Subcutaneous abdominal adipose tissue (tissue), 5 donors: Measurements from ENCODE around the gene PAX9.

Experiments used
- H3K27ac ChIP-seq: one replicate; pipeline ENCODE4 v1.7.0; 2013; ENCODE audit warnings: low read depth, mild to moderate bottlenecking, inconsistent platforms, low read length, moderate library complexity
- H3K27me3 ChIP-seq, 5 donors: one replicate each; pipeline ENCODE4 v1.7.0; 2013; ENCODE audit warnings: low read length in 5 of 5, inconsistent platforms in 1 of 5; ENCODE audit not compliant: control insufficient read depth in 5 of 5, insufficient read depth in 4 of 5
- H3K36me3 ChIP-seq, 5 donors: one replicate each; pipeline ENCODE4 v1.7.0; 2013; ENCODE audit warnings: low read length in 5 of 5; ENCODE audit not compliant: control insufficient read depth in 5 of 5, insufficient read depth in 5 of 5
- H3K4me1 ChIP-seq, 5 donors: one replicate each; pipeline ENCODE4 v1.7.0; 2013; ENCODE audit warnings: low read length in 5 of 5, mild to moderate bottlenecking in 3 of 5, moderate library complexity in 1 of 5; ENCODE audit not compliant: control insufficient read depth in 5 of 5, insufficient read depth in 5 of 5
- H3K4me3 ChIP-seq, 5 donors: one replicate each; pipeline ENCODE4 v1.7.0; 2013; ENCODE audit warnings: low read length in 5 of 5, low read depth in 1 of 5
- H3K9ac ChIP-seq, 5 donors: one replicate each; pipeline ENCODE4 v1.7.0; 2013; ENCODE audit warnings: low read length in 5 of 5, mild to moderate bottlenecking in 4 of 5, moderate library complexity in 3 of 5
- H3K9me3 ChIP-seq, 5 donors: one replicate each; pipeline ENCODE4 v1.7.0; 2013; ENCODE audit warnings: low read length in 5 of 5; ENCODE audit not compliant: control insufficient read depth in 5 of 5
- donor health status: healthy.
- donor health status: healthy.
- donor health status: healthy.
- donor health status: healthy.
- donor health status: healthy.

Gene PAX9

GRCh38 chr14:36646664-36647416, 14.8 kb upstream of the PAX9 start:
- H3K9me3 ChIP-seq, result no peaks in the 10 kb centered on the region
- no peak overlapping the region for H3K9ac ChIP-seq
- peak overlapping the region in 4 of 5 donors; percentile 46 to 67 (median 57) for H3K4me3 ChIP-seq
- no peaks in the 10 kb centered on the region for H3K36me3 ChIP-seq
- H3K27ac ChIP-seq, result no peak overlapping the region
- H3K4me1 ChIP-seq, result peaks cover 3 to 20% (median 18%) of the 10 kb centered on the region in 5 donors
- peaks cover 29 to 57% (median 50%) of the 10 kb centered on the region in 5 donors for H3K27me3 ChIP-seq

- peaks cover 3 to 20% (median 18%) of the 10 kb centered on the region in 5 donors for H3K4me1 ChIP-seq
- H3K4me3 ChIP-seq, result peak overlapping the region in 4 of 5 donors; percentile 46 to 67 (median 56)
- H3K9me3 ChIP-seq, result no peaks in the 10 kb centered on the region
- no peaks in the 10 kb centered on the region for H3K36me3 ChIP-seq
- peaks cover 29 to 61% (median 50%) of the 10 kb centered on the region in 5 donors for H3K27me3 ChIP-seq
- peak overlapping the region in 2 of 5 donors; percentile 7 to 35 for H3K9ac ChIP-seq
- H3K27ac ChIP-seq, result no peak overlapping the region
Measured at GRCh38 chr14:36647417-36647823, 14.2 kb upstream of the PAX9 start.

- peak overlapping the region; percentile 46 to 67 (median 62) for H3K4me3 ChIP-seq
- peaks cover 29 to 68% (median 57%) of the 10 kb centered on the region in 5 donors for H3K27me3 ChIP-seq
- H3K9me3 ChIP-seq, result no peaks in the 10 kb centered on the region
- peaks cover 3 to 20% (median 18%) of the 10 kb centered on the region in 5 donors for H3K4me1 ChIP-seq
- peak overlapping the region in 2 of 5 donors; percentile 7 to 35 for H3K9ac ChIP-seq
- no peak overlapping the region for H3K27ac ChIP-seq
- no peaks in the 10 kb centered on the region for H3K36me3 ChIP-seq
Measured at GRCh38 chr14:36647824-36648753, 13.6 kb upstream of the PAX9 start.

GRCh38 chr14:36649872-36650650, 11.6 kb upstream of the PAX9 start:
- Histone ChIP-seq H3K4me3 (no peak overlapping the region), H3K27ac (no peak overlapping the region), H3K9ac (no peak overlapping the region), H3K36me3 (no peaks in the 10 kb centered on the region), H3K9me3 (no peaks in the 10 kb centered on the region), H3K27me3 (peaks cover 45 to 84% (median 75%) of the 10 kb centered on the region in 5 donors), H3K4me1 (peaks cover 3 to 21% (median 20%) of the 10 kb centered on the region in 5 donors)

- Histone ChIP-seq H3K9ac (no peak overlapping the region), H3K4me1 (peaks cover 3 to 37% (median 31%) of the 10 kb centered on the region in 5 donors), H3K36me3 (no peaks in the 10 kb centered on the region), H3K4me3 (no peak overlapping the region), H3K9me3 (no peaks in the 10 kb centered on the region), H3K27me3 (peaks cover 55 to 85% (median 79%) of the 10 kb centered on the region in 5 donors), H3K27ac (no peak overlapping the region)
Measured at GRCh38 chr14:36652542-36653201, 9.0 kb upstream of the PAX9 start.

GRCh38 chr14:36653413-36653812, 8.2 kb upstream of the PAX9 start:
- H3K9me3 ChIP-seq, result no peaks in the 10 kb centered on the region
- peaks cover 56 to 86% (median 79%) of the 10 kb centered on the region in 5 donors for H3K27me3 ChIP-seq
- H3K9ac ChIP-seq, result no peak overlapping the region
- peaks cover under 1 to 36% (median 30%) of the 10 kb centered on the region in 5 donors for H3K4me1 ChIP-seq
- H3K4me3 ChIP-seq, result no peak overlapping the region
- no peak overlapping the region for H3K27ac ChIP-seq
- no peaks in the 10 kb centered on the region for H3K36me3 ChIP-seq

- Histone ChIP-seq H3K4me1 (peaks cover 0 to 36% (median 32%) of the 10 kb centered on the region in 5 donors), H3K9me3 (no peaks in the 10 kb centered on the region), H3K27me3 (peaks cover 60 to 88% (median 85%) of the 10 kb centered on the region in 5 donors), H3K27ac (no peak overlapping the region), H3K9ac (no peak overlapping the region), H3K36me3 (no peaks in the 10 kb centered on the region), H3K4me3 (no peak overlapping the region)
Measured at GRCh38 chr14:36653962-36654793, 7.5 kb upstream of the PAX9 start.

- peaks cover 67 to 92% (median 86%) of the 10 kb centered on the region in 5 donors for H3K27me3 ChIP-seq
- H3K4me3 ChIP-seq, result no peak overlapping the region
- peaks cover 0 to 36% (median 32%) of the 10 kb centered on the region in 5 donors for H3K4me1 ChIP-seq
- H3K9me3 ChIP-seq, result no peaks in the 10 kb centered on the region
- H3K9ac ChIP-seq, result no peak overlapping the region
- H3K27ac ChIP-seq, result no peak overlapping the region
- H3K36me3 ChIP-seq, result no peaks in the 10 kb centered on the region
Measured at GRCh38 chr14:36654794-36655381, 6.8 kb upstream of the PAX9 start.
